Ovary (tissue), 3 donors: Measurements from ENCODE around the gene STX18.

Experiments used
- POLR2A ChIP-seq: fragments of 450-650 bp; IDR thresholded peaks from one replicate; pipeline ENCODE4 v1.6.1; 2017; ENCODE audit warnings: antibody characterized with exemption, mild to moderate bottlenecking, moderate library complexity
- TF ChIP-seq, protein P1 (sequence below), 3 donors: fragments of 450-650 bp in 2 of 3; fragments of 200-600 bp in 1 of 3; IDR thresholded peaks; one replicate each; pipeline versions ENCODE4 v1.5.1 to v1.8.0; 2016 to 2022; ENCODE audit warnings: antibody characterized with exemption in 3 of 3, mild to moderate bottlenecking in 1 of 3
- donor health status: DM: no; HTN: no; CAD: no.

DNA sequence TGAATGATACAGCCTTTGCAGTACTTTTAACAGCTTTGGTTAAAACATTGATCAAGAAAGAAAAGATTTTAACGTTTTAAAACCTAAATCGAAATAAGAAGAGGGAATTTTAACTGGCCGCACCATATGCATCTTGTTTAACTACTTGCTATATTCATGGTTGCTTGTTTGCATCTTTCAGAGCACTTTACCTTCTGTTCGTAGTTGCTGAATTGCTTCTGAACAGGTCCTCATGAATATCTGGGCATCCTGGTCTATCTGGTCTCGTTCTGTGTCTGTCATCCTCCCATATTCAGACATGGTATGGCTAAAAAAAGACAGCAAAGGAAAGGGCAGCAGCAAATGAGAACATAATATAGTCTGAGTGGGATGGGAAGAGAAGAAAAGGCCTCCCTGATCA, 82.7 kb downstream of the STX18 start:
- TF ChIP-seq, protein P1, sequence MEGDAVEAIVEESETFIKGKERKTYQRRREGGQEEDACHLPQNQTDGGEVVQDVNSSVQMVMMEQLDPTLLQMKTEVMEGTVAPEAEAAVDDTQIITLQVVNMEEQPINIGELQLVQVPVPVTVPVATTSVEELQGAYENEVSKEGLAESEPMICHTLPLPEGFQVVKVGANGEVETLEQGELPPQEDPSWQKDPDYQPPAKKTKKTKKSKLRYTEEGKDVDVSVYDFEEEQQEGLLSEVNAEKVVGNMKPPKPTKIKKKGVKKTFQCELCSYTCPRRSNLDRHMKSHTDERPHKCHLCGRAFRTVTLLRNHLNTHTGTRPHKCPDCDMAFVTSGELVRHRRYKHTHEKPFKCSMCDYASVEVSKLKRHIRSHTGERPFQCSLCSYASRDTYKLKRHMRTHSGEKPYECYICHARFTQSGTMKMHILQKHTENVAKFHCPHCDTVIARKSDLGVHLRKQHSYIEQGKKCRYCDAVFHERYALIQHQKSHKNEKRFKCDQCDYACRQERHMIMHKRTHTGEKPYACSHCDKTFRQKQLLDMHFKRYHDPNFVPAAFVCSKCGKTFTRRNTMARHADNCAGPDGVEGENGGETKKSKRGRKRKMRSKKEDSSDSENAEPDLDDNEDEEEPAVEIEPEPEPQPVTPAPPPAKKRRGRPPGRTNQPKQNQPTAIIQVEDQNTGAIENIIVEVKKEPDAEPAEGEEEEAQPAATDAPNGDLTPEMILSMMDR (IDR thresholded peaks at IDR 0.05): no peak
- TF ChIP-seq POLR2A: no peak
